IMR-90 (cell line): ENCODE data around the gene KRT36.

Experiments
- CTCF ChIP-seq: conservative IDR thresholded peaks from 2 replicates; pipeline ENCODE4 v1.5.1; 2012; ENCODE audit warnings: mild to moderate bottlenecking, low read depth, low read length, improper control_type of control experiment
- FOS ChIP-seq: fragments of 150-350 bp; IDR thresholded peaks from 2 replicates; pipeline ENCODE4 v1.6.1; 2016; ENCODE audit warnings: low read depth, low read length
- MAFK ChIP-seq: IDR thresholded peaks from 2 replicates; pipeline ENCODE4 v1.6.1; 2012; ENCODE audit warnings: low read depth, low read length, improper control_type of control experiment
- MAZ ChIP-seq: IDR thresholded peaks from 2 replicates; pipeline ENCODE4 v1.6.1; 2012; ENCODE audit warnings: low read depth, mild to moderate bottlenecking, low read length, improper control_type of control experiment, moderate library complexity, borderline replicate concordance
- MXI1 ChIP-seq: IDR thresholded peaks from 2 replicates; pipeline ENCODE4 v1.6.1; 2012; ENCODE audit warnings: low read depth, mild to moderate bottlenecking, low read length, moderate library complexity, borderline replicate concordance
- POLR2A ChIP-seq: IDR thresholded peaks from 2 replicates; pipeline ENCODE4 v1.6.1; 2012; ENCODE audit warnings: mild to moderate bottlenecking, low read depth, low read length
- RAD21 ChIP-seq: IDR thresholded peaks from 2 replicates; pipeline ENCODE4 v1.6.1; 2012; ENCODE audit warnings: low read length, improper control_type of control experiment
- RCOR1 ChIP-seq: IDR thresholded peaks from 2 replicates; pipeline ENCODE4 v1.6.1; 2012; ENCODE audit warnings: mild to moderate bottlenecking, low read length, improper control_type of control experiment; ENCODE audit not compliant: insufficient replicate concordance

GRCh38 chr17:41518031-41518430 is 28.3 kb upstream of the KRT36 start:
- TF ChIP-seq FOS (no peak), CTCF (no peak), MXI1 (no peak), POLR2A (no peak), RCOR1 (no peak), MAZ (no peak), MAFK (no peak), RAD21 (no peak)
